GM12872 (cell line): ENCODE data around the gene GPR139.

ENCODE experiments used
- CTCF ChIP-seq: IDR thresholded peaks from 3 replicates; pipeline ENCODE4 v1.5.1; 2011; ENCODE audit warnings: low read depth, mild to moderate bottlenecking, low read length, moderate library complexity; ENCODE audit not compliant: insufficient read depth

Gene GPR139

GRCh38 chr16:20074099-20074991 is 655 bp upstream of the GPR139 start:
- no peak for TF ChIP-seq CTCF

GRCh38 chr16:20072874-20073202 is 852 bp downstream of the GPR139 start:
- no peak for TF ChIP-seq CTCF

GRCh38 chr16:20072146-20072873 is 1.4 kb downstream of the GPR139 start:
- TF ChIP-seq CTCF = no peak

GRCh38 chr16:20064931-20065330 is 8.8 kb downstream of the GPR139 start:
- TF ChIP-seq CTCF = no peak

- no peak for TF ChIP-seq CTCF
Measured at GRCh38 chr16:20064520-20064919, 9.2 kb downstream of the GPR139 start.

GRCh38 chr16:20061132-20061531 is 12.6 kb downstream of the GPR139 start:
- TF ChIP-seq CTCF = no peak

GRCh38 chr16:20056436-20056835 is 17.3 kb downstream of the GPR139 start:
- no peak for TF ChIP-seq CTCF
